Renal cortical epithelial cell (primary cell): ENCODE measurements around the gene TNFAIP3. TPM values are rescaled to one million over a fixed set of nuclear protein-coding genes. Genes with fewer than 3 reads are reported as not detected.
"Not testable (repeated sequence)": the region's sequence is repeated elsewhere in the genome, so short reads cannot be mapped to it uniquely, and the experiment has no call there.

Source experiments
- DNase-seq: peaks from one replicate; pipeline ENCODE4 v3.0.0-alpha.2; 2011; ENCODE audit warnings: low read depth
- total RNA-seq: library from RNA; depleted of rRNA; stranded (reverse); fragments of >200 nt; gene quantifications from 2 replicates; pipeline ENCODE4 v1.2.3, GENCODE V29; 2014

The TNFAIP3 gene
- 35.2 and 53.7 TPM in 2 replicates for total RNA-seq

GRCh38 chr6:137866914-137867684 lies at the start of gene TNFAIP3:
TNFAIP3 (plus strand) TSS chr6:137867259; CDS start chr6:137871228, 3,969 bp downstream.
- peak; percentile 87 for DNase-seq

- no peak for DNase-seq
These were observed 48.6 kb upstream of the TNFAIP3 start for GRCh38 chr6:137818440-137818839.

- DNase-seq, result no peak
These were observed 47.3 kb upstream of the TNFAIP3 start for GRCh38 chr6:137819740-137820139.

DNA sequence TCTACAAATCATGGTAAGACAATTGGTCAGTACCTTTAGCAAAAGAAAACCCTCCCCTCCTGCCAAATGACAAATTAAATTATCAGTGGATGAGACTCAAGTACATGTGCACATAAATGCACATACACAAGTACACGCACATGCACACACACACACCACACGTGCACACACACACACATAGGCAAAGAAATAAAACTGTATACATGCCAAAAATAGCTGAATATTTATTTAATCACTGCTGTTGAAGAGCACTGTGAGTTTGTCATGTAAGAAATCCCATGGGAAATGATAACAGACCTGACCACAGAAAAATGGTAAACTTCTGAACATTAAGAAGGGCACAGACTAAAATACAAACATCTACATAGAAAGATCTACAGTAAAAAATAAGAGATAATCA lies 46.6 kb upstream of the TNFAIP3 start:
- no peak for DNase-seq

- DNase-seq, result no peak
These were observed 46.1 kb upstream of the TNFAIP3 start for GRCh38 chr6:137820952-137821351.

GRCh38 chr6:137821491-137821890 lies 45.6 kb upstream of the TNFAIP3 start:
- no peak for DNase-seq

DNA sequence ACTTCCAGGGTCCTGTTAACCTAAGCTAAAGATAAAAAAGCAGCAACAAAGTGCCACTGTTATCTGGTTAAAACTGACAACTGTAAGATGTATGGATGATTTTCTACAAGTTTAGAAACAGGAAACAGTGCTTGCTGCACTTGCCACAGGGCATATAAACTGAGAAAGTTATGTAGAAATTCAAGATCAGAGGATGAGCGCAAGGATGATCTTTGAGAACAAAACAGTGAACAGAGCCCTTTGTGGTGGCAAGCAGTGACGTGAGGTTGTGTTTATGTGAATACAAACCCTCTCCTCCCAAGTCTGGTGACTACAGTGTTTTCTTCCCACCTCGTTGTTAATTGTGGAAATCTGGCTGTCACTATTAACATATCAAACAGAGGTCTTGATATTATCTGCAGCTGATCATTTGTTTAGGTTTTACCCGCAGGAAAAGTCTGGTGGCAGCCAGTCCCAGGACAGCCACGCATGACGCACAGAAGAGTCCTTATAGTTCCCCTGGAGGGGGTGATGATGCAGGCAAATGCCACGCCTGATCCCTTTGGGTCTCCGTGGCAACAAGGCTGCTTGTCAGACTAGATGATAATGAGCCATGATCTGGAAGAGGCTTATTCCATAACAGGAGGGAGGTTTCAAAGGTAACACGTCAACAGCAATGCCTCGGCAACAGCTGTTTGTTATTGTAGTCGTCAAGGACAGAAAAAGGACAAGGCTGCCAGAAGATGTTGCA lies 43.1 kb upstream of the TNFAIP3 start:
- DNase-seq, result no peak

GRCh38 chr6:137824556-137824879 lies 42.5 kb upstream of the TNFAIP3 start:
- DNase-seq, result no peak

- no peak for DNase-seq
These were observed 42.2 kb upstream of the TNFAIP3 start for GRCh38 chr6:137824896-137825295.

- DNase-seq, result no peak
These were observed 39.6 kb upstream of the TNFAIP3 start for GRCh38 chr6:137827411-137827940.

GRCh38 chr6:137827977-137828810 lies 38.9 kb upstream of the TNFAIP3 start:
- DNase-seq, result no peak

DNA sequence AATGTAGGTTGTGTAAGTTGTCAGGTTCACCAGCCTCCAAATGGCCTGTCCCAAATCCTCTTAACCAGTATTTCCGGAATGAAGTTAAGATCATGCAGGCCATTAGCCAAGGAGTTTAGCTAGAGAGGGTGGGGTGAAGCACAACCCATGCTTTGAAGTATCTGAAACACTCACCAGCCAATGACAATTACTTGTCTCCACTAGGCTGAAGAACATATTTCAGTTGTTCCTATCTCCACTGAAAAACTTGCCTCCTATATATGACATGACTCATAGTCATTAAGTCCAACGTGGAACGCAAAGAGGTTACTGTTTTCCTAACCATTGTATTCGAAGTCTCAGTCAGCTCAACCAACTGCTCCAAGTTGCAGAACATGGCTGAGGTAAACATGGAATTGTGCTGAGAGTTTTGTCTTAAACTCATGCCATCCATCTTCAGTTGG lies 37.4 kb upstream of the TNFAIP3 start:
- DNase-seq, result peak; percentile 67

DNA sequence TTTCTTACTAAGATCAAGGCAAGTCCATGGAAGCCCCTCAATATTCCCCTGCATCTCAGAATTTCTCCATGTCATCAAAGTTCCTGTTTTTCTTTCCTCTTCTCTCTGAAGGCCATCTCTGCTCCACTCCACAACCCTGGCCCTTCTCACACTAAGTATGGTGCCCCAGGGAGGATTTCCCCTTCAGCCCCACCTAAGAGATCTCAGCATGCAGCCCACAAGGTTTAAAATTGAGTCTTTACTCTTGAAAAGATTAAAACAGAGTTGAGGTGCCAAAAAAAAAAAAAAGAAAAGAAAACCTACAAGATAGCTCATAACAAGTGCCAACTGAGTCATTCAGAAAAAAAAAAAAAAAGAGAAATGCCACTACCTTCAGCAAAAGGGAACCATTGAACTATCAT lies 36.5 kb upstream of the TNFAIP3 start:
- DNase-seq, result peak; percentile 67

- peak; percentile 97 for DNase-seq
These were observed 34.9 kb upstream of the TNFAIP3 start for GRCh38 chr6:137832110-137832509.

GRCh38 chr6:137834508-137834907 lies 32.6 kb upstream of the TNFAIP3 start:
- no peak for DNase-seq

GRCh38 chr6:137836788-137837187 lies 30.3 kb upstream of the TNFAIP3 start:
- no peak for DNase-seq

DNA sequence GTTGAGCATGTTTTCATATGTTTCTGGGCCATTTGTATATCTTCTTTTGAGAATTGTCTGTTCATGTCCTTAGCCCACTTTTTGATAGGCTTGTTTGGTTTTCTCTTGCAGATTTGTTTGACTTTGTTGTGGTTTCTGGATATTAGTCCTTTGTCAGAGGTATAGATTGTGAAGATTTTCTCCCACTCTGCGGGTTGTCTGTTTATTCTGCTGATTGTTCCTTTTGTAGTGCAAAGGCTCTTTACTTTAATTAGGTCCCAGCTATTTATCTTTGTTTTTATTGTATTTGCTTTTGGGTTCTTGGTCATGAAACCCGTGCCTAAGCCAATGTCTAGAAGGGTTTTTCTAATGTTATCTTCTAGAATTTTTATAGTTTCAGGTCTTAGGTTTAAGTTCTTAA lies 29.0 kb upstream of the TNFAIP3 start:
- DNase-seq, result not testable (repeated sequence)

- not testable (repeated sequence) for DNase-seq
These were observed 28.5 kb upstream of the TNFAIP3 start for GRCh38 chr6:137838597-137838996.

DNA sequence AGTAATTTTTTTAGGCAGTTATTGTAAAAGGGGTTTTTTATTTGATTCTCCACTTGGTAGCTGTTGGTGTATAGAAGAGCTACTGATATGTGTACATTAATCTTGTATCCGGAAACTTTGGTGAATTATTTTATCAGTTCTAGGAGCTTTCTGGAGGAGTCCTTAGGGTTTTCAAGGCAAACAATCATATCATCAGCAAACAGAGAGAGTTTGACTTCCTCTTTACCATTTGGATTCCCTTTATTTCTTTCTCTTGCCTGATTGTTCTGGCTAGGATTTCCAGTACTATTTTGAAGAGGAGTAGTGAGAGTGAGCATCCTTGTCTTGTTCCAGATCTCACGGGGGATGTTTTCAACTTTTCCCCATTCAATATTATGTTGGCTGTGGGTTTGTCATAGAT lies 28.0 kb upstream of the TNFAIP3 start:
- no peak for DNase-seq

DNA sequence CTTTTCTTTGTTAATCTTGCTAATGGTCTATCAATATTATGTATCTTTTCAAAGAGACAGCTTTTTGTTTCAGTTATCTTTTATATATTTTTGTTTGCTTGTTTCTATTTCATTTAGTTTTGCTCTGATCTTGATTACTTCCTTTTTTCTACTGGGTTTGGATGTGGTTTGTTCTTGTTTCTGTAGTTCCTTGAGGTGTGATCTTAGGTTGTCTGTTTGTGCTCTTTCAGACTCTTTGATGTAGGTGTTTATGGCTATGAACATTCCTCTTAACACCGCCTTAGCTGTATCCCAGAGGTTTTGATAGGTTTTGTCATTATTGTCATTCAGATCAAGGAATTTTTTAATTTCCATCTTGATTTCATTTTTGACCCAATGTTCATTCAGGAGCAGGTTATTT lies 26.8 kb upstream of the TNFAIP3 start:
- no peak for DNase-seq

DNA sequence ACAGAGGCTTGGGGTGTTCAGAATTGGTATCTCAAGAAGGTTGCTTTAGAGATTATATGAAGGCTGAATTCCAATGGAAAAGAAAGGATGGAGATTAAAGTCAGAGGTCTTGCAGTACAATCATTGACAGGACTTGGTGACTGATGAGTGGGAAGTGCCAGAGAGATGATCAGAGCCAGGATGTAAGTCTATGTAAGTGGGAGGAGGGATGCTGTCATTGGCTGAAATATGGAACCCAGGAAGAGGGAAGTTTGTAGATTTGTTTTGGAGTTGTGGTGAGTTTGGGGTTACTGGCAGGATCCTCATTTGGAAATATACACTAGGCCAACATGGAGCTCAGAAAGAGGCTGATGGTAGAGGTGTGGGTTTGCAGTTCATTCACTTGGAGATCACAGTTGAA lies 23.8 kb upstream of the TNFAIP3 start:
- no peak for DNase-seq

GRCh38 chr6:137844327-137844726 lies 22.7 kb upstream of the TNFAIP3 start:
- DNase-seq, result not testable (repeated sequence)
